GM23338 (cell line): ENCODE results near the gene SPATA31D1. TPM values are rescaled to one million over a fixed set of nuclear protein-coding genes. Genes with fewer than 3 reads are reported as not detected.

ENCODE experiments used
- ATAC-seq: fragments of 200-7000 bp; cut with Tn5 transposase; 3 replicates; pipeline ENCODE4 v1.9.1; 2020
- DNase-seq: peaks from one replicate; pipeline ENCODE4 v3.0.0-alpha.2; 2015; ENCODE audit warnings: low spot score
- H2AFZ ChIP-seq: fragments of 200-600 bp; sonication (generic); 2 replicates; pipeline ENCODE4 v1.8.0; 2016; ENCODE audit warnings: antibody characterized with exemption, mild to moderate bottlenecking, moderate library complexity
- H3F3A ChIP-seq: fragments of 200-600 bp; sonication (generic); replicated peaks from 2 replicates; pipeline ENCODE4 v1.8.0; 2017; ENCODE audit warnings: antibody characterized with exemption, mixed run types, low read depth
- H3K27ac ChIP-seq: fragments of 200-600 bp; sonication (generic); 2 replicates; pipeline ENCODE4 v1.6.1; 2016; ENCODE audit warnings: low read depth
- H3K27me3 ChIP-seq: fragments of 200-600 bp; sonication (generic); 2 replicates; pipeline ENCODE4 v1.8.0; 2016; ENCODE audit warnings: mild to moderate bottlenecking, mixed run types, moderate library complexity; ENCODE audit not compliant: insufficient read depth
- H3K36me3 ChIP-seq: fragments of 200-600 bp; sonication (generic); 2 replicates; pipeline ENCODE4 v1.8.0; 2016; ENCODE audit warnings: mild to moderate bottlenecking; ENCODE audit not compliant: insufficient read depth
- H3K4me1 ChIP-seq: fragments of 200-600 bp; sonication (generic); 2 replicates; pipeline ENCODE4 v1.8.0; 2016; ENCODE audit warnings: mild to moderate bottlenecking, moderate library complexity; ENCODE audit not compliant: insufficient read depth
- H3K4me2 ChIP-seq: fragments of 200-600 bp; sonication (generic); 2 replicates; pipeline ENCODE4 v1.7.1; 2017; ENCODE audit warnings: mixed run types
- H3K4me3 ChIP-seq: fragments of 200-600 bp; sonication (generic); 2 replicates; pipeline ENCODE4 v1.6.1; 2016; ENCODE audit warnings: mixed run types
- H3K79me2 ChIP-seq: fragments of 200-600 bp; sonication (generic); replicated peaks from 2 replicates; pipeline ENCODE4 v1.8.0; 2017; ENCODE audit warnings: mild to moderate bottlenecking; ENCODE audit not compliant: insufficient read depth
- H3K9me2 ChIP-seq: fragments of 200-600 bp; sonication (generic); 2 replicates; pipeline ENCODE4 v1.8.0; 2017; ENCODE audit not compliant: insufficient read depth
- H4K20me1 ChIP-seq: fragments of 200-600 bp; sonication (generic); replicated peaks from 2 replicates; pipeline ENCODE4 v1.8.0; 2017; ENCODE audit warnings: mild to moderate bottlenecking; ENCODE audit not compliant: insufficient read depth
- H3K27ac Mint-ChIP-seq: 2 replicates; pipeline ENCODE4 v1.8.0; 2020; ENCODE audit warnings: inconsistent platforms, mild to moderate bottlenecking, moderate library complexity, mixed read lengths
- H3K27me3 Mint-ChIP-seq: 3 replicates; pipeline ENCODE4 v1.8.0; 2022; ENCODE audit warnings: low read depth, mild to moderate bottlenecking, moderate library complexity, mixed read lengths, inconsistent platforms; ENCODE audit not compliant: insufficient read depth, poor library complexity
- H3K36me3 Mint-ChIP-seq: 3 replicates; pipeline ENCODE4 v1.8.0; 2021; ENCODE audit warnings: low read depth, mild to moderate bottlenecking, inconsistent platforms, moderate library complexity, mixed read lengths
- H3K4me1 Mint-ChIP-seq: 3 replicates; pipeline ENCODE4 v1.8.0; 2020; ENCODE audit warnings: mild to moderate bottlenecking, inconsistent platforms, mixed read lengths
- H3K4me3 Mint-ChIP-seq: 3 replicates; pipeline ENCODE4 v1.8.0; 2021; ENCODE audit warnings: moderate library complexity, mild to moderate bottlenecking, inconsistent platforms, mixed read lengths
- H3K9me3 Mint-ChIP-seq: 3 replicates; pipeline ENCODE4 v1.8.0; 2020; ENCODE audit warnings: moderate library complexity, mild to moderate bottlenecking, inconsistent platforms, mixed read lengths
- CREB1 ChIP-seq: fragments of 250-450 bp; sonication (Bioruptor Pico); IDR thresholded peaks from 2 replicates; pipeline ENCODE4 v1.5.0; 2020; ENCODE audit warnings: low read depth, mild to moderate bottlenecking, moderate library complexity
- CTCF ChIP-seq, 2 experiments: fragments of 200-600 bp in 1 of 2; sonication (generic) in 1 of 2; conservative IDR thresholded peaks; 2 replicates each; pipeline versions ENCODE4 v1.5.1 to v1.6.1; 2016 to 2017; ENCODE audit warnings: antibody characterized with exemption in 2 of 2, low read depth in 2 of 2, mild to moderate bottlenecking in 2 of 2, moderate library complexity in 1 of 2
- ETS1 ChIP-seq: IDR thresholded peaks from 2 replicates; pipeline ENCODE4 v1.6.1; 2016; ENCODE audit warnings: antibody characterized with exemption
- EZH2 ChIP-seq: fragments of 200-600 bp; sonication (generic); IDR thresholded peaks from one replicate; pipeline ENCODE4 v1.8.0; 2017; ENCODE audit warnings: antibody characterized with exemption, mild to moderate bottlenecking, low read depth; ENCODE audit not compliant: unreplicated experiment
- EZH2phosphoT487 ChIP-seq: fragments of 200-600 bp; sonication (generic); IDR thresholded peaks from one replicate; pipeline ENCODE4 v1.8.1; 2018; ENCODE audit warnings: antibody characterized with exemption; ENCODE audit not compliant: unreplicated experiment
- JUNB ChIP-seq: IDR thresholded peaks from one replicate; pipeline ENCODE4 v1.6.1; 2016; ENCODE audit warnings: antibody characterized with exemption; ENCODE audit not compliant: unreplicated experiment
- NANOG ChIP-seq: IDR thresholded peaks from 2 replicates; pipeline ENCODE4 v1.6.1; 2016; ENCODE audit warnings: antibody characterized with exemption, borderline replicate concordance
- POLR2AphosphoS5 ChIP-seq: IDR thresholded peaks from 2 replicates; pipeline ENCODE4 v1.6.1; 2016; ENCODE audit warnings: antibody characterized with exemption, low read depth
- REST ChIP-seq: IDR thresholded peaks from one replicate; pipeline ENCODE4 v1.6.1; 2018; ENCODE audit warnings: antibody characterized with exemption; ENCODE audit not compliant: unreplicated experiment
- STAT1 ChIP-seq: IDR thresholded peaks from one replicate; pipeline ENCODE4 v1.6.1; 2016; ENCODE audit warnings: antibody characterized with exemption; ENCODE audit not compliant: unreplicated experiment
- ZNF114 ChIP-seq: fragments of 250-450 bp; sonication (Bioruptor Pico); IDR thresholded peaks from 2 replicates; pipeline ENCODE4 v1.5.0; 2020; ENCODE audit warnings: mild to moderate bottlenecking, moderate library complexity
- ZNF331 ChIP-seq: fragments of 250-450 bp; sonication (Bioruptor Pico); IDR thresholded peaks from 2 replicates; pipeline ENCODE4 v1.5.0; 2020; ENCODE audit warnings: low read depth, mild to moderate bottlenecking, moderate library complexity
- ZNF462 ChIP-seq: fragments of 250-450 bp; sonication (Bioruptor Pico); IDR thresholded peaks from 2 replicates; pipeline ENCODE4 v1.5.0; 2020; ENCODE audit warnings: mild to moderate bottlenecking, moderate library complexity
- polyA plus RNA-seq: library from polyadenylated mRNA; unstranded; fragments of >200 nt; fragmentation: Nextera tagmentation; extraction: Ambion mirVana; gene quantifications from 2 replicates; pipeline ENCODE4 v1.2.1, GENCODE V29; 2016
- total RNA-seq: library from RNA; depleted of rRNA; stranded (reverse); fragments of >200 nt; shearing (Covaris generic); gene quantifications from 2 replicates; pipeline ENCODE4 v1.2.3, GENCODE V29; 2014

SPATA31D1 gene
- total and polyA plus RNA-seq, 2 experiments from 2014 or later: not detected

GRCh38 chr9:82010711-82011110 is 22.1 kb downstream of the SPATA31D1 start:
- Mint-ChIP-seq H3K4me1 (no peaks in the 10 kb centered on the region), H3K36me3 (peaks cover 12% of the 10 kb centered on the region), H3K27ac (no peak overlapping the region), H3K27me3 (no peaks in the 10 kb centered on the region), H3K9me3 (peaks cover 17% of the 10 kb centered on the region), H3K4me3 (no peak overlapping the region)
- Histone ChIP-seq H3K27ac (no peak overlapping the region), H4K20me1 (no peaks in the 10 kb centered on the region), H3K79me2 (no peaks in the 10 kb centered on the region), H3F3A (no peaks in the 10 kb centered on the region), H3K27me3 (no peaks in the 10 kb centered on the region), H3K4me3 (no peak overlapping the region), H3K4me2 (no peak overlapping the region), H3K36me3 (no peaks in the 10 kb centered on the region), H2AFZ (no peak overlapping the region), H3K9me2 (0 out of 2 replicates have a peak, but pooled peaks cover 3% of the 10 kb centered on the region), H3K4me1 (peaks cover 4% of the 10 kb centered on the region; the same call in 1 of the 2 replicates)
- DNase-seq (no peak), ATAC-seq (no peak)
- TF ChIP-seq CTCF (conservative IDR thresholded peaks at IDR 0.05; ENCODE audit: low read depth in 2 of 2) (no peak), STAT1 (no peak), JUNB (no peak), POLR2AphosphoS5 (no peak), ZNF462 (CRISPR knock-in tag) (no peak), CREB1 (CRISPR knock-in tag) (no peak), ZNF114 (no peak), EZH2phosphoT487 (no peak), EZH2 (no peak), ZNF331 (CRISPR knock-in tag) (no peak), REST (no peak), NANOG (no peak), ETS1 (no peak)
